Left colon (tissue), 2 donors: Measurements from ENCODE around the gene ZNF236. TPM values are rescaled to one million over a fixed set of nuclear protein-coding genes. Genes with fewer than 3 reads are reported as not detected.

Experiments
- ATAC-seq: fragments of 200-7000 bp; cut with Tn5 transposase; one replicate; pipeline ENCODE4 v1.9.1; 2020; ENCODE audit warnings: mild to moderate bottlenecking, moderate library complexity
- DNase-seq, 2 donors: peaks; one replicate each; pipeline ENCODE4 v3.0.0-alpha.2; 2020
- intact Hi-C, 2 donors: fragments of 100-400 bp; cut with DNase I in 1 of 2; cut with micrococcal nuclease in 1 of 2; formaldehyde crosslinking; loops; one replicate each; pipeline versions ENCODE4 v1.11.2 to v1.14.0; 2022; cut with DNase I, micrococcal nuclease
- total RNA-seq, 2 donors: library from RNA; stranded (reverse); fragmentation: NEBNext Ultra II Directional; extraction: Animal tissue kit (Norgen Biotek cat#: 25700); gene quantifications; one replicate each; pipeline ENCODE4 v1.2.1, GENCODE V29; 2021
- donor health status: DM: no; HTN: no; CAD: no.
- donor health status: DM: yes; HTN: yes; CAD: no.

ZNF236 gene
- total RNA-seq, 2 donors from 2014 or later = 11.4 to 13.0 TPM

GRCh38 chr18:76817888-76818611 lies 4.3 kb upstream of the ZNF236 start:
- intact Hi-C loops = no loop called here
- no peak for ATAC-seq

GRCh38 chr18:76819411-76820136 lies 2.8 kb upstream of the ZNF236 start:
- ATAC-seq (no peak), DNase-seq (no peak)
- intact Hi-C loops = no loop called here

More at GRCh38 chr18:76817888-76818611, 4.3 kb upstream of the ZNF236 start:
- DNase-seq = no peak

- intact Hi-C loops = no loop called here
- ATAC-seq (peak; percentile 43), DNase-seq (no peak)
These were observed 942 bp upstream of the ZNF236 start for GRCh38 chr18:76821356-76821874.

GRCh38 chr18:76821875-76822505 lies 367 bp upstream of the ZNF236 start:
- ATAC-seq (peak; percentile 62), DNase-seq (peak; percentile 62 to 75)
- intact Hi-C loops = no loop called here

GRCh38 chr18:76823161-76823538 lies 793 bp downstream of the ZNF236 start:
- ATAC-seq = no peak
- intact Hi-C loops = no loop called here
- peak; percentile 37 to 52 for DNase-seq

GRCh38 chr18:76823587-76824011 lies 1.2 kb downstream of the ZNF236 start:
- ATAC-seq (no peak), DNase-seq (peak in 1 of 2 donors; percentile 36)
- intact Hi-C loops = no loop called here

- ATAC-seq (no peak), DNase-seq (no peak)
- intact Hi-C loops = no loop called here
These were observed 1.9 kb downstream of the ZNF236 start for GRCh38 chr18:76824145-76824676.

GRCh38 chr18:76824754-76825153 lies 2.4 kb downstream of the ZNF236 start:
- DNase-seq (no peak), ATAC-seq (no peak)
- intact Hi-C loops = no loop called here

GRCh38 chr18:76827205-76828200 lies 5.1 kb downstream of the ZNF236 start:
- DNase-seq = no peak

GRCh38 chr18:76834379-76834778 lies 12.0 kb downstream of the ZNF236 start:
- DNase-seq (no peak), ATAC-seq (no peak)
- intact Hi-C loops = no loop called here

More at GRCh38 chr18:76827205-76828200, 5.1 kb downstream of the ZNF236 start:
- intact Hi-C loops = no loop called here
- no peak for ATAC-seq

GRCh38 chr18:76835380-76835779 lies 13.0 kb downstream of the ZNF236 start:
- ATAC-seq (peak; percentile 82), DNase-seq (no peak)
- intact Hi-C loops = no loop called here

- ATAC-seq = no peak
- intact Hi-C loops = no loop called here
- DNase-seq = no peak
These were observed 14.7 kb downstream of the ZNF236 start for GRCh38 chr18:76837071-76837470.

GRCh38 chr18:76838182-76838581 lies 15.8 kb downstream of the ZNF236 start:
- ATAC-seq (peak; percentile 54), DNase-seq (no peak)
- intact Hi-C loops = no loop called here

- DNase-seq (no peak), ATAC-seq (no peak)
- intact Hi-C loops = no loop called here
These were observed 16.9 kb downstream of the ZNF236 start for GRCh38 chr18:76839086-76839794.

- intact Hi-C loops = no loop called here
- ATAC-seq = no peak
These were observed 20.6 kb downstream of the ZNF236 start for GRCh38 chr18:76842837-76843530.

GRCh38 chr18:76844144-76844543 lies 21.8 kb downstream of the ZNF236 start:
- DNase-seq (no peak), ATAC-seq (no peak)

More at GRCh38 chr18:76842837-76843530, 20.6 kb downstream of the ZNF236 start:
- DNase-seq = no peak

More at GRCh38 chr18:76844144-76844543, 21.8 kb downstream of the ZNF236 start:
- intact Hi-C loops = no loop called here
